Raji (cell line): ENCODE measurements around the gene ASAP2.

ENCODE experiments used
- POLR2A ChIP-seq: IDR thresholded peaks from 2 replicates; pipeline ENCODE4 v1.6.1; 2011; ENCODE audit warnings: low read depth, low read length, control low read depth; ENCODE audit not compliant: insufficient read depth

ASAP2 gene

DNA sequence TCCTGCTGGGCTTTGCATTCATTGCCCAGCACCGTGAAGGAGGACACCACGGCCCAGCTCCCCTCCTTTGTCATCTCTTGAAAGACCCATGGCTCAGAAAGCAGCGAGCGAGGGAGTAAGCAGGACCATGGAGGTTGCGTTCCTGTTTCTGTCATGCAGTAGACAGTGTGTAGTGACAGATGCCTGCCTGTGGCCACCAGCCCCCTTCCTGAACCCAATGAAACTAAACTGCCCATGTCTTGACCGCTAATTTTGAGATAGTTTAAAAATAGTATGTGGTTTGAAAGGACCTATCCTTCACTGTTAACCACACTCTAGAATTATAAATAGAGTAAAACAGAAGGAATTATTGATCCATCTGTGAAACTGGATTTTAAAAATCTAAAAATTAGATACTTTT lies 88.2 kb downstream of the ASAP2 start:
- TF ChIP-seq POLR2A: no peak

DNA sequence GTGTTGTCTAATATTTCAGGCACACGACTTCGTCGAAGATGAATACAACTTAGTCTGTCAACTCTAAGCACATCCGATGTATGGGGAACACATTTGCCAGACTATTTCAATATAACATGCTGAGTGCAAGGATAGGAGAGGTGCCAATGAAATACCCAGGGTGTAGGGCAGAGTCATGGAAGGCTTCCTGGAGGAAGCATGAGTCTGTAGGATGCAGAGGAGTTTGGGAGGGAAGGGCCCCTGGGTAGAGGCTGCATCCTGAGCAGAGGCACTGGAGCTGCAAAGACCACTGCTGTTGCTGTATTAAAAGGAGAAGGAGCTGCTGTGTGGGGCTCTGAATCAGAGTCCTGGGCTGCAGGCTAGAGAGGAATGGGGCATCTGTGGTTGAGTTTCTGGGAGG lies 89.9 kb downstream of the ASAP2 start:
- TF ChIP-seq POLR2A: no peak

DNA sequence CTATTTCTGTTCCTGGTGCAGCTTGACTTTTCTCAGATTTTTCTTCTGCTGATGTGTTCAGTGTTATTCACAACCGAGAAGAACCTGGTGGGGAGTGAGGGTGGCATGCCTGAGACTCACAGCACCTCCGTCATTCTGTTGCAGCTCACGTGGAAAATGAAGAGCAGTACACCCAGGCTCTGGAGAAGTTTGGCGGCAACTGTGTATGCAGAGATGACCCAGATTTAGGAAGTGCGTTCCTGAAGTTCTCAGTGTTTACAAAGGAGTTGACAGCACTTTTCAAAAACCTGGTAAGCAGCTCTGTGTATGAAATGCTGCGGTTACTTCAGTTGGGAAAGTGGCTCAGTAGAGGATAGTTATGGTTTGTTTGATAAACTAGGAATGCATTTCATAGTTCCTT lies 90.5 kb downstream of the ASAP2 start:
- TF ChIP-seq POLR2A: no peak

DNA sequence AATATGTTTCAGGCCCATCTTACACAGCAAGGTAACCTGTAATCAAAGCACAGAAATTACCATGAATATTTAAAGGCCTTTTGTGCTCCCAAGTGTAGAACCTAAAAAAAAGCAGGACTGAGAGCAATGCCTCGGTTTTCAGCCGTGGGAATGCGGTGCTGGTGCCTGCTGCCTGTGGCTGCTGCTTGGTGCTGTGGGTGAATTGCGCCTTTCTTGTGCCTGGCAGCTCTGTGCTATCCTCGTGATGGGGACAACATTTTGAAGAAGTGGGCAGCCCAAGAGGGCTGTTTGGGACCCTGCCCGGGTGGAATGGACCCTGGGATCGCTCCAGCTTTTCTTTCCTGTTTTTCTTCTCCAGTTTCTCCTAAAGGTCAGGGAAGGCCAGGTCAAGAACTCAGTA lies 91.2 kb downstream of the ASAP2 start:
- no peak for TF ChIP-seq POLR2A

DNA sequence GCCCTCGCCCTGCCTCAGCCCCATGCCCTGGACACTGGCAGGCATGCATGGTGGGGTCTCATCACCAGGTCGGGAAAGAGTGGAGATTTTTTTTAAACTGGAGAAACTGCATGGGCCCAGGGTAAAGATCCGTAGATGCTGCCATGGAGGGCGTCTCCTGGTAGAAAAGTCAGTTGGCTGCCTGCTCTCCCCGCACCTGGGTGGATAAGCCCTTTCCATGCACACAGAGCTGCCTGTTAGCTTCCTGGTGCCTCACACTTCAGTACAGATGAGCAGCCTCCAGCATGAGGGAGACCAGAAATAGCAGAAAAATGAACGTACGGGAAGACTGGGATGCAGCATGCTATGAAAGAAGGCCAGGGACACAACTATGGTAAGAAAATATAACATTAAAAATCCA lies 92.0 kb downstream of the ASAP2 start:
- TF ChIP-seq POLR2A: no peak

DNA sequence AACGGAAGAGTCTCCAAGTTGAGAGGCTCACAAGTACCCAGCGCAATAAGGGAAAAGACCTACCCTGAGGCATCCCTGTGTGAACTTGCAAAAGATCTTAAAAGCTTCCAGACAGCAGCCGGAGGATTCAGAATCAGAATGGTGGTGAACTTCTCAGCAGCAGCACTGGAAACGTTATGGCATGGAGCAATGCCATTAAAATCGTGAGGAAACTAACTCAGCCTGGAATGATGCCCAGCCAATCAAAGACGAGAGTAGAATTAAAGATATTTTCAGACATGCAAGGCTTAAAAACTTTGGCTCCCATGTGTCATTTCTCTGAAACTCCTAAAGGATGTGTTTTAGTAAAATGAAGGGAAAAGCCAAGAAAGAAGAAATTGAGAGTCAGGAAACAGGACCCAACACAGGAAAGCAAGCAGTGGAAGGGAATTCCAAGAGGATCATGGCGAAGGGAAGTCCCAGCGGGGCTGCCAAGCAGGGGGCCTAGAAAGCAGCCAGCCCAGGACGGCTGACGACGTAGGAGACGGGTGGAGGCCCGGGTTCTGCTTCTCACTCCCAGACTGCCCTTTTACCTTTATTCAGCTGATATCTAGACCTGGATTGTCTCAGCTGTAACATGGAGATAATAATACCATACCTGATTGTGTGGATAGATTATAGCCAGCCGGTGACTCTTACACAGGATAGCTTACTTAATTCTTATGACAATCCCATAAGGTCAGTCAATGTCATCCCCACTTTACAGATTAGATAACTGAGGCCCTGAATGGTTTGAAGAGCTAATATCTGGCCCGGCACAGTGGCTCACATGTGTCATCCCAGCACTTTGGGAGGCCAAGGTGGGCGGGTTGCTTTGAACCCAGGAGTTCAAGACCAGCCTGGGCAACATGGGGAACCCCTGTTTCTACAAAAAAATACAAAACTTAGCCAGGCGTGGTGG lies 92.8 kb downstream of the ASAP2 start:
- no peak for TF ChIP-seq POLR2A

DNA sequence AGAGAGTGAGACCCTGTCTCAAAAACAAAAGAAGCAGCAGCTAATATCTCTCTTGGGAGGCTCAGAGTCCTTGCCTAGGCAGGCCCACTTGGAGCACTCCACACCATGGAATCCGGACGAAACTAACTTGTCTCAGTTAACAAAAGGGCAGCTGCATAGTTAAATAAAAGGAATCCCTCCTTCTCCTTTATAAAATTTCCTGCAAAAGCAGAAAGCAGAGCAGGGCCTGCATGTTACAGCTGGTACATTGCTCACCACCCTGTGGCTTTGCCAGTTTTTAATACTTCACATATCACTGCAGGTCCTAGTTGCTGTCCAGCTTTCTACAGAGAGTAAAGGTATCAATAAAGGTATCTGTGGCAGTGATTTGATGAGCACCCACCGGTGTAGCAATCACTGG lies 93.6 kb downstream of the ASAP2 start:
- TF ChIP-seq POLR2A: no peak

DNA sequence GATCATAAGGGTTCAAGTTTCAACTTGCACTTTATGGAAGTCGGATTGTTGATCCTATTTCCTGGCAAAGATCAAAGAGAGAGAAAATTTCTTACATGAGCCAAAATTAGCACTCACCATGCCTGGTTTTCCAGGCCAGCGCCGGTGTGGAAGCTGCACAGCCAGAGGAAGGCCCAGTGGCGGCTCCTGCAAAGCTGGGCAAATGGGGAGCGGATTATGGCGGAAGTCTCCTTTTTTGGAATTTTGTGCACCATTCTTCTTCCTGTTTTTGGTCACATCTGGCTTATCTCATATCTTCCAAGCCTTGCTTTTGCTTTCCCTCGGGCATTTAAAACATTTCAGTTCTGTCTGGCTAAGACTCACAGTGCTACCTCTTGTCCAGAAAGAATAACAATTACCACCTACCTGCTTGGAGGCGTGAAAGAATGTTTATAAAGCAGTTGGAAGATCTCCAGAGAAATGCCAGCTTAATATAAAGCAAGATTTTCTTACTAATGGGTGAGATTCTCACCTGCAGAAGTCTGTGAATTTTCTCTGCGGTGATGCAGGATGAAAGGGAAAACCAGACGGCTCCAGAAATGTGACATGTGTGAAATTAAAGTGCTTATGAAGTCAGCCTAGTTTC lies 94.3 kb downstream of the ASAP2 start:
- TF ChIP-seq POLR2A: no peak

DNA sequence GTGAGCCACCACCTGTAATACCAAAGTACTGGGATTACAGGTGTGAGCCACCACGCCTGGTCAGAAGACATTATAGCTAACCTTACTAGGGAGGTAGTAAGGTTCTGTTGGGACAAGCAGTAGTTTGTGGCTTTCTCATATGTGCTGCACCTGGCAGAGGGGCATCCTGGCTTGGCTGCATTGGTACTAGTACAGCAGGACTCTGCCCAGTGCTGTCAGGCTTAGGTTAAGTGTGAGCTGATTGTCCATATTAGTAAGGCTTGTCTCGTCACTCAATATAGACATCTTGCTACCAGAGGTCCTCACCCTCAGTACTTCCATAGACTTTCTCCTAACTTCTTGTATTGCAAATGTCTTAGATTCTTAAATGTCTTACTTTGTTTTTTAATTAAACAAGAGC lies 96.1 kb downstream of the ASAP2 start:
- TF ChIP-seq POLR2A: no peak

DNA sequence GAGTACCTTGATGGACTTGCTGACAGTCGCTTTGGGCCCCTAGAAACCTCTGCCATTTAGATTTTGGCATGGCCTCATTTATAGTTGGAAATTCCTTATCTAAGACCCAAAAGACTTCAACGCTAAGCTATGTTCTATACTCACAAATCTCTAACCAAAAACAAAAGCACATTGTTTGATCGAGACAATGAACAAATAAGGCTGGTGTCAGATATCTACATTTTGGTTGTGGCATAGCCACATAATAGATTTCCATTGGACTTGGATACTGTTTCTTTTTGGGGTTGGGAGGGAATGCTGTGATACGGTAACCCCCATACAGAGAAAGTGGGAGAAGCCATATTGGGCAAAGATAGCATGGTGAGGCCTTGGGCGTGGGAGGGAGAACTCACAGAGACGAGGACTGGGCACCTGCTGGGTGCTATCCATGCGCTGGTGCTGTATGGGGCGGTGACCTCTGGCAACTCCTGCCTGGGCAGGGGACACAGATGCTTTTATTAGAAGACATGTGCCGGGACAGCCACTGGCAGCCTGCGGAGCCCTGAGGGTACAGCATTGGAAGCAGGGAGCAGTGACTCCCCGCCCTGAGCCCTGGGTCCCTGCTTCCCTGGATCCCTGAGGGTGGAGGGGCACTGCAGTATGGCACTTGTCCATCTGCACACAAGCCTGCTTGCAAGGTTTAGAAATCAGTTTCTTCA lies 97.1 kb downstream of the ASAP2 start:
- TF ChIP-seq POLR2A: no peak

DNA sequence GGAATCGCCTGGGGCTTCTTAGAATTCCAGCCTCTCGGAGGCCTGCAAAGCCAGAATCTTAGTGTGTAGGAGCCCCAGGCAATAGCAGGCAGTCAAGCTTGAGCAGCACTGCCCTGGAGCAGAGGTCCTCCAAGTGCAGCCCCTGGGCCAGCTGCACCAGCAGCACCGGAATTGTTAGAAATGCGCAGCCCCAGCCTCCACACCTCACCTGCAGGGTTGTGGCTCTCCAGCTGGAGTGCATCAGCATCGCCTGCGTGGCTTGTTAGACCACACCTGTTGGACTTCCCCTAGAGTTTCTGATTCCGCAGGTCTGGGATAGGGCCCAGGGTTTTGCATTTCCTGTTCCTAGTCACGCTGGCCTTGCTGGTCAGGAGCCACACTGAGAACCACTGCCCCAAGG lies 100.3 kb downstream of the ASAP2 start:
- TF ChIP-seq POLR2A: no peak

DNA sequence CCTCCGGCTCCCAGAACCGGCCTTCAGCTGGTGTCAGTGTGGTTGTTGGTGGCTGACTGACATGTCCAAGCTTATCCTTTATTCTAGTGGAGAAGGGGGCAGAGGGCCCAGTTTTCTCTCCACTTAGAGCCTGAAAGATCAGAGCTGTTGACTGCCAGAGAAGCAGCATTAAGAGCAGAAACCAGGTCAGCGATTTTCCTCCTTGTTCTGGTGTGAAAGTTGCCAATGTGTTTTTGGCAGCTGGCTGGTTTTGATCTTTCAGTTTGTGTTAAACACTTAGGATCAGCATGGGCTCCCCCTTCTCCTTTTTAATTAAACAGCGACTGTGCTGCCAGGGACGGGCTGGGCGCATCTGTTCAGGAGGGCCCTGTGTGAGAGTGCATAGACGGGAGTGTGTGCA lies 100.9 kb downstream of the ASAP2 start:
- TF ChIP-seq POLR2A: no peak

DNA sequence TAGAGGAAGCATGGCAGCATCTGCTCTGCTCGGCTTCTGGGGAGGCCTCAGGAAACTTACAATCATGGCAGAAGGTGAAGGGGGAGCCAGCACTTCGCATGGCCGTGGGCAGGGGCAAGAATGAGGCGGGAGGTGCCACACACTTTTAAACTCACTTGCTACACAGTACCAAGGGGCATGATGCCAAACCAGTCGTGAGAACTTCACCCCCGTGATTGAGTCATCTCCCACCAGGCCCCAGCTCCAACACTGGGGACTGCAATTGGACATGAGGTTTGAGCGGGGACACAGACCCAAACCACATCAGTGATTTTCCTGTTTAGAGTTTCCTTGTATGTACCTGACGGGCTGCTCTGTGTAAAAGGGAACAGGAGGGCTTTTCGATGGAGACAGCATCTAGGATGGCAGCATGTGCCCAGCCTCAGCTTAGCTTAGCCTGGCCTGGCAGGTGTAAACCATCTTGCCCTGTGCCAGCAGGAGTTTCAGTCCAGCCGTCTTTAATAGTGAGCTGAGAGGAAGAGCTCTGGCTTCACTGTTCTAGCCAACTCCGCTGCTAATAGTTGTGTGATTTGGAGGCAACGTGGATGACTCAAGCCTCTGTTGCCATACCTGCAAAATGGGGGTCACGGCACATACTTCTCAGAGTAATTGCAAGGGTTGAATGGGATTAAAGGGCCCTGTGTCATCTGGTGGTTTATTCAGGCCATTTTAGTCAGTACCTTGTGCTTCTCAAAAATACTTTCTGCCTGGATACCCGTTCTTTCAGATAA lies 101.8 kb downstream of the ASAP2 start:
- TF ChIP-seq POLR2A: no peak

DNA sequence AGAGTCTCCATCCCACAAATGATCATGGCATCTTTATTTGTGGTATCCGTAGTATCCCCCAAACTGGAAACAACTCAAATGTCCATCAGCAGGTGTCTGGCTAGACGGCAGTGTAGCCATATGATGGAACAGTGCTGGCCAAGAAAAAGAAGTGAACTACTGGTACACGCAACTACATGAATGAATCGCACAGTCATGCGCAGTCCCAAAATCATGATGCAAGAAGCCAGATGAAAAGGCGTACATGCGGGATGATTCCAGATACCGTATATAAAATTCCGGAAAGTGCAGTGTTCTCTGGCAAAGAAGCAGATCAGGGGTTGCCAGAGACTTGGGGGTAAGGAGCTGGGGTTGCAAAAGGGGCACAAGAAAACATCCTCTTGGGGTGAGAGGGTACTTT lies 102.5 kb downstream of the ASAP2 start:
- no peak for TF ChIP-seq POLR2A

DNA sequence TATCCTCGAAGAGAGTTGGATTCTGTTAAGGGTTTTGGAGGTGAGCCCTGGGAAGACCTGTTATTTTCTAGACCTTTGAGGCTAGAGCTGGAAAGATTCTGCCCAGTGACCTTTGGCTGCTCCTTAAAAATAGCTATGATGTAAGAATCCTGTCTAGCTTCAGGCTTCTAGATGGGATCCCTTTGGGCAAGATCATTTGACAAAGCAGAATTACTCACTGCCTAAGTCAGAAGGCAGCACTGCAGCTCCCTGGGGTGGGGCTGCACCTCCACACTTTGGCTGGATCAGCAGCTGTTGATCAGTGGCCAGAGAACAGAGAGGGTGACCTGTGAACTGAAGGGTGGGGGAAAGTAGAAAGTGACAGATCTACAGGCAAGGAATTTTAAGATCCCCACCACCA lies 103.8 kb downstream of the ASAP2 start:
- no peak for TF ChIP-seq POLR2A
